H1 (cell line): ENCODE data around the gene RDH12. TPM values are rescaled to one million over a fixed set of nuclear protein-coding genes. Genes with fewer than 3 reads are reported as not detected.

ENCODE experiments used
- CTCF ChIA-PET: fragments of 300-600 bp; sonication (Branson Sonifier 250); formaldehyde crosslinking; loops from one replicate; lab custom pipeline; 2021; ENCODE audit not compliant: partially characterized antibody; lab: Charles Lee
- POLR2A ChIA-PET: fragments of 300-600 bp; sonication (Branson Sonifier 250); formaldehyde crosslinking; loops from one replicate; lab custom pipeline; 2021; ENCODE audit warnings: inconsistent platforms; ENCODE audit not compliant: partially characterized antibody; lab: Charles Lee
- DNase-seq, 2 experiments: peaks; one replicate each; pipeline versions ENCODE4 v3.0.0 to v3.0.0-alpha.2; 2010 to 2022; ENCODE audit warnings: low spot score in 2 of 2, low read depth in 1 of 2, mixed read lengths in 1 of 2
- FAIRE-seq: peaks from 2 replicates; lab custom pipeline; 2011; peaks lifted over from hg19 to GRCh38; lab: Jason Lieb, UNC
- H2AFZ ChIP-seq: 2 replicates; pipeline ENCODE4 v1.8.1; 2012; ENCODE audit warnings: low read length, inconsistent platforms
- H2AK5ac ChIP-seq: 2 replicates; pipeline ENCODE4 v1.6.1; 2013; ENCODE audit warnings: low read depth, low read length
- H2BK120ac ChIP-seq: replicated peaks from 2 replicates; pipeline ENCODE3; 2013; ENCODE audit warnings: low read depth, low read length, inconsistent platforms
- H2BK12ac ChIP-seq: 2 replicates; pipeline ENCODE4 v1.6.1; 2013; ENCODE audit warnings: low read depth, low read length
- H2BK15ac ChIP-seq: 2 replicates; pipeline ENCODE4 v1.6.1; 2013; ENCODE audit warnings: low read length
- H2BK20ac ChIP-seq: 2 replicates; pipeline ENCODE4 v1.6.1; 2013; ENCODE audit warnings: low read length
- H2BK5ac ChIP-seq: 2 replicates; pipeline ENCODE4 v1.6.1; 2013; ENCODE audit warnings: low read depth, low read length
- H3K14ac ChIP-seq: 2 replicates; pipeline ENCODE4 v1.6.1; 2013; ENCODE audit warnings: inconsistent platforms; ENCODE audit not compliant: insufficient read length
- H3K18ac ChIP-seq: 2 replicates; pipeline ENCODE4 v1.6.1; 2013; ENCODE audit warnings: low read length; ENCODE audit errors: extremely low read depth
- H3K23ac ChIP-seq: 2 replicates; pipeline ENCODE4 v1.6.1; 2013; ENCODE audit warnings: inconsistent platforms; ENCODE audit not compliant: insufficient read length
- H3K23me2 ChIP-seq: 2 replicates; pipeline ENCODE4 v1.6.1; 2013; ENCODE audit warnings: low read depth, low read length
- H3K27ac ChIP-seq: 2 replicates; pipeline ENCODE4 v1.6.1; 2011; ENCODE audit warnings: low read depth, low read length, inconsistent platforms
- H3K27me3 ChIP-seq, 4 experiments: replicated peaks in 1 of 4; 1 replicate in 1 of 4; 2 replicates in 3 of 4; pipeline versions ENCODE4 v1.6.1 to v1.8.1; 2011 to 2013; ENCODE audit warnings: low read length in 3 of 4, mild to moderate bottlenecking in 3 of 4, inconsistent platforms in 2 of 4, mixed read lengths in 2 of 4, moderate library complexity in 1 of 4; ENCODE audit not compliant: control insufficient read depth in 3 of 4, insufficient read depth in 3 of 4; ENCODE audit errors: extremely low read depth in 1 of 4
- H3K36me3 ChIP-seq, 4 experiments: 2 replicates each; pipeline versions ENCODE4 v1.6.1 to v1.8.1; 2011 to 2013; ENCODE audit warnings: mild to moderate bottlenecking in 4 of 4, low read length in 3 of 4, moderate library complexity in 2 of 4, control low read depth in 1 of 4, inconsistent platforms in 1 of 4; ENCODE audit not compliant: insufficient read depth in 4 of 4, control insufficient read depth in 2 of 4
- H3K4ac ChIP-seq: replicated peaks from 2 replicates; pipeline ENCODE3; 2013; ENCODE audit warnings: low read length, low read depth, mixed read lengths, inconsistent platforms; ENCODE audit not compliant: insufficient read length
- H3K4me1 ChIP-seq, 4 experiments: replicated peaks in 1 of 4; 1 replicate in 1 of 4; 2 replicates in 3 of 4; pipeline versions ENCODE4 v1.6.1 to v1.8.1; 2011 to 2013; ENCODE audit warnings: low read length in 3 of 4, inconsistent platforms in 2 of 4, mixed read lengths in 1 of 4; ENCODE audit not compliant: insufficient read depth in 4 of 4, control insufficient read depth in 3 of 4
- H3K4me2 ChIP-seq, 2 experiments: 2 replicates each; pipeline versions ENCODE4 v1.6.1 to v1.8.1; 2011 to 2013; ENCODE audit warnings: low read depth in 2 of 2, low read length in 2 of 2, control low read depth in 1 of 2, inconsistent platforms in 1 of 2, mild to moderate bottlenecking in 1 of 2; ENCODE audit not compliant: insufficient read depth in 1 of 2
- H3K4me3 ChIP-seq, 4 experiments: fragments of 200-600, 300-600 bp in 1 of 4; sonication (generic), shearing (Covaris generic), sonication (Bioruptor Twin) in 1 of 4; 2 replicates each; pipeline versions ENCODE4 v1.5.1 to v1.8.1; 2011 to 2016; ENCODE audit warnings: low read length in 4 of 4, low read depth in 3 of 4, control low read depth in 2 of 4, inconsistent platforms in 2 of 4, mild to moderate bottlenecking in 2 of 4, mixed read lengths in 1 of 4, moderate library complexity in 1 of 4; ENCODE audit not compliant: insufficient read depth in 2 of 4; ENCODE audit errors: extremely low read depth in 1 of 4
- H3K56ac ChIP-seq: replicated peaks from 2 replicates; pipeline ENCODE3; 2013; ENCODE audit warnings: low read depth, mild to moderate bottlenecking, mixed read lengths, low read length, inconsistent platforms; ENCODE audit not compliant: insufficient read length
- H3K79me1 ChIP-seq: 2 replicates; pipeline ENCODE4 v1.6.1; 2013; ENCODE audit warnings: low read depth, low read length, control low read depth
- H3K79me2 ChIP-seq, 2 experiments: 2 replicates each; pipeline versions ENCODE4 v1.6.1 to v1.8.1; 2012 to 2013; ENCODE audit warnings: low read length in 2 of 2, mild to moderate bottlenecking in 2 of 2, inconsistent platforms in 1 of 2; ENCODE audit not compliant: insufficient read depth in 2 of 2, control insufficient read depth in 1 of 2
- H3K9ac ChIP-seq, 4 experiments: replicated peaks in 1 of 4; 1 replicate in 1 of 4; 2 replicates in 3 of 4; pipeline versions ENCODE4 v1.6.1 to v1.8.1; 2011 to 2013; ENCODE audit warnings: low read depth in 3 of 4, low read length in 3 of 4, control low read depth in 2 of 4, mild to moderate bottlenecking in 2 of 4, moderate library complexity in 2 of 4, inconsistent platforms in 1 of 4; ENCODE audit errors: extremely low read depth in 1 of 4
- H3K9me3 ChIP-seq, 2 experiments: 2 replicates each; pipeline versions ENCODE4 v1.6.1 to v1.8.1; 2012 to 2013; ENCODE audit warnings: mild to moderate bottlenecking in 2 of 2, moderate library complexity in 2 of 2, control low read depth in 1 of 2, inconsistent platforms in 1 of 2, low read depth in 1 of 2, low read length in 1 of 2, mixed read lengths in 1 of 2; ENCODE audit not compliant: insufficient read depth in 2 of 2
- H4K20me1 ChIP-seq, 2 experiments: replicated peaks in 1 of 2; 2 replicates each; pipeline versions ENCODE3 to v1.8.1; 2011 to 2013; ENCODE audit warnings: inconsistent platforms in 2 of 2, low read length in 2 of 2, mild to moderate bottlenecking in 1 of 2; ENCODE audit not compliant: insufficient read depth in 2 of 2, control insufficient read depth in 1 of 2
- H4K5ac ChIP-seq: 2 replicates; pipeline ENCODE4 v1.6.1; 2013; ENCODE audit warnings: low read length, low read depth, mixed read lengths, inconsistent platforms; ENCODE audit not compliant: insufficient read length
- H4K8ac ChIP-seq: 2 replicates; pipeline ENCODE4 v1.8.0; 2013; ENCODE audit warnings: mild to moderate bottlenecking, moderate library complexity, low read length, inconsistent platforms; ENCODE audit not compliant: insufficient read depth; ENCODE audit errors: extremely low read depth
- H4K91ac ChIP-seq: replicated peaks from 2 replicates; pipeline ENCODE3; 2013; ENCODE audit warnings: low read length, mixed read lengths, inconsistent platforms; ENCODE audit not compliant: insufficient read length
- BACH1 ChIP-seq: IDR thresholded peaks from 2 replicates; pipeline ENCODE4 v1.6.1; 2012; ENCODE audit warnings: low read length, improper control_type of control experiment
- CBX8 ChIP-seq: fragments of 300-800, 300-1000 bp; sonication (generic); IDR thresholded peaks from 2 replicates; pipeline ENCODE4 v1.7.1; 2016; ENCODE audit warnings: low read depth, low read length, borderline replicate concordance
- CHD1 ChIP-seq: IDR thresholded peaks from 2 replicates; pipeline ENCODE4 v1.6.1; 2012; ENCODE audit warnings: low read depth, low read length, improper control_type of control experiment
- CREB1 ChIP-seq: IDR thresholded peaks from 2 replicates; pipeline ENCODE4 v1.6.1; 2012; ENCODE audit warnings: inconsistent platforms
- EGR1 ChIP-seq: IDR thresholded peaks from 2 replicates; pipeline ENCODE4 v1.6.1; 2011; ENCODE audit warnings: low read depth, low read length, borderline replicate concordance
- GABPA ChIP-seq: IDR thresholded peaks from 2 replicates; pipeline ENCODE4 v1.6.1; 2011; ENCODE audit warnings: mild to moderate bottlenecking, low read length, moderate library complexity, borderline replicate concordance; ENCODE audit not compliant: insufficient read depth
- HDAC6 ChIP-seq: IDR thresholded peaks from one replicate; pipeline ENCODE4 v1.7.1; 2012; ENCODE audit warnings: low read depth, mild to moderate bottlenecking, inconsistent platforms, low read length, moderate library complexity
- PHF8 ChIP-seq: fragments of 200-600 bp; sonication (generic); conservative IDR thresholded peaks from 2 replicates; pipeline ENCODE4 v1.7.1; 2012; ENCODE audit warnings: low read depth, mild to moderate bottlenecking, inconsistent platforms, low read length, moderate library complexity
- RNF2 ChIP-seq: fragments of 200-900, 300-1000 bp; sonication (generic); IDR thresholded peaks from 2 replicates; pipeline ENCODE4 v1.7.1; 2016; ENCODE audit warnings: borderline replicate concordance, low read depth, mild to moderate bottlenecking, antibody characterized with exemption, low read length; ENCODE audit not compliant: poor library complexity, severe bottlenecking; ENCODE audit errors: missing control alignments
- TAF7 ChIP-seq: optimal IDR thresholded peaks from 2 replicates; pipeline ENCODE3; 2011; ENCODE audit warnings: low read depth, mild to moderate bottlenecking, inconsistent platforms, low read length, moderate library complexity, borderline replicate concordance
- WGBS, 2 experiments: shearing (Covaris generic) in 1 of 2; methylation state at CpG; one replicate each; pipeline versions ENCODE4 v1.1.6 to v1.1.7; 2013 to 2015; ENCODE audit warnings: low lambda C conversion rate in 2 of 2, mixed read lengths in 2 of 2, inconsistent platforms in 1 of 2, low coverage in 1 of 2, missing lambda C conversion rate in 1 of 2; ENCODE audit not compliant: insufficient replicate concordance in 2 of 2, insufficient coverage in 1 of 2, insufficient read length in 1 of 2; ENCODE audit errors: extremely low coverage in 1 of 2, missing lambda C conversion rate in 1 of 2; 5-methylcytosine and 5-hydroxymethylcytosine counted together
- polyA plus RNA-seq, 7 experiments: library from polyadenylated mRNA; depleted of rRNA in 3 of 7; stranded (reverse) in 5 of 7; unstranded in 2 of 7; fragments of >200 nt in 5 of 7; fragments of 200-250 nt in 2 of 7; gene quantifications; 1 replicate in 5 of 7; 2 replicates in 1 of 7; 4 replicates in 1 of 7; pipeline versions ENCODE4 v1.2.1 to v1.2.3, GENCODE V29; 2011 to 2013; ENCODE audit warnings: missing spikeins in 2 of 7, mixed read lengths in 2 of 7
- total RNA-seq: library from RNA; stranded (reverse); fragmentation: NEBNext Ultra II Directional; extraction: Animal tissue kit (Norgen Biotek cat#: 25700); gene quantifications from 2 replicates; pipeline ENCODE4 v1.2.1, GENCODE V29; 2021
- TF ChIP-seq, protein P1 (sequence below): IDR thresholded peaks from 2 replicates; pipeline ENCODE4 v1.6.1; 2012; ENCODE audit warnings: inconsistent platforms

The RDH12 gene
- total and polyA plus RNA-seq, 2 of the 8 experiments (the other 6 are each of a cell fraction or from before 2014, with no cell fraction given) = 1.2 to 1.5 TPM

DNA sequence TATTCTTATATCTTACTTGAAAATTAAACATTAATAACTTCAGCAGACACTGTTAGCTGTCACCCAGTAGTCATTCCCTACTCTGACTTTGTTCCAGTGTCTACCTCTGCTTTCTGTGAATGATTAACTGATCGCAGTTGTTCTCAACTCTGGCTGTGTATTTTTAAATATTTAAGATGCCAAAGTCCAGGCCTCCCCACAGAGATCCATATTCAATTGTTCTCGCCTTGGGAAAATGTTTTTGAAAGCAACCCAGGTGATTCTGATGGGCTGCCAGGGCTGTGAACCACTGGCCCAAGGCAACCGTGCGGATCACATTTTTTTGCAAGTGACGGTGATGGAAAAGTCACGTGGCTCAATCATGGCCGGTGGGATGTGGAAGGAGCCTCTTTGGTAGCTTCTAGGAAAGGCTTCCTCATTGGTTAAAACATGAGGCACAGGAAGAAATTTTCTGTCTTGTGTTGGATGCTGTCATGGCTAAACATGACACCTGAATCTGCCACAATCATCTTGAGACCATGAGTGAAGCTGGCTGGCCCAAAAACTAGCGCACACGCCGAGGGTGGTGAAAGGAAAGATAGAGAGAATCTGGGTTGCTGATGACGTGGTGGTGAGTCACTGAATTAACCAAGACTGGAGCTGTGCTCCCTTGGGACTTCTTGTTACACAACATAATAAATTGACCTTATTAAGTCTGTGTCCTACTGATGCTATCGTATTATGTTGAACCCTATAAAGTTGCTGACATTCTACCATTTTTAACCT, 37.2 kb downstream of the RDH12 start:
- H3K27me3 ChIP-seq = no peaks in the 10 kb centered on the region
- POLR2A ChIA-PET = interaction anchor here (0.8 to 1.3 kb wide), 3 partner anchors 10 to 78 kb away, joined by 3 to 4 read pairs (median 4); partner anchors contain the start of gene ZFYVE26
- H3K79me1 ChIP-seq = no peaks in the 10 kb centered on the region
- H3K9ac ChIP-seq = no peak overlapping the region
- 85% methylated on average over 12 of the region's 12 CpGs; no CpG with 5 or more reads in 1 of the 2 experiments for WGBS, 2 experiments
- no peak overlapping the region for H2AFZ ChIP-seq
- H4K8ac ChIP-seq = no peak overlapping the region; the same call in 1 of the 2 replicates
- no peak overlapping the region for H3K14ac ChIP-seq
- H2BK120ac ChIP-seq = no peak overlapping the region
- DNase-seq (no peak), FAIRE-seq (no peak)
- H2BK5ac ChIP-seq = no peak overlapping the region
- no peak overlapping the region for H3K18ac ChIP-seq
- no peaks in the 10 kb centered on the region for H3K23me2 ChIP-seq
- H3K4me3 ChIP-seq = no peak overlapping the region
- H4K91ac ChIP-seq = no peak overlapping the region
- no peak overlapping the region for H2BK20ac ChIP-seq
- CTCF ChIA-PET = interaction anchor here (0.6 to 1.2 kb wide), 3 partner anchors 34 to 195 kb away, joined by 3 to 6 read pairs (median 3); no protein-coding TSS in a partner anchor
- H3K23ac ChIP-seq = no peak overlapping the region
- H2BK12ac ChIP-seq = no peak overlapping the region; the same call in 1 of the 2 replicates
- H3K27ac ChIP-seq = no peak overlapping the region
- no peak overlapping the region for H3K56ac ChIP-seq
- no peaks in the 10 kb centered on the region for H3K79me2 ChIP-seq
- H3K4me2 ChIP-seq = no peak overlapping the region
- no peak overlapping the region for H2BK15ac ChIP-seq
- H4K20me1 ChIP-seq = no peaks in the 10 kb centered on the region
- H3K4ac ChIP-seq = no peak overlapping the region
- no peaks in the 10 kb centered on the region for H3K4me1 ChIP-seq
- H3K36me3 ChIP-seq = no peaks in the 10 kb centered on the region
- H2AK5ac ChIP-seq = no peak overlapping the region
- no peaks in the 10 kb centered on the region for H3K9me3 ChIP-seq
- H4K5ac ChIP-seq = no peak overlapping the region
- TF ChIP-seq PHF8 (no peak), TAF7 (no peak), CBX8 (no peak), BACH1 (no peak), CHD1 (no peak), CREB1 (no peak), RNF2 (no peak), EGR1 (no peak), HDAC6 (no peak), GABPA (no peak)
- TF ChIP-seq, protein P1, sequence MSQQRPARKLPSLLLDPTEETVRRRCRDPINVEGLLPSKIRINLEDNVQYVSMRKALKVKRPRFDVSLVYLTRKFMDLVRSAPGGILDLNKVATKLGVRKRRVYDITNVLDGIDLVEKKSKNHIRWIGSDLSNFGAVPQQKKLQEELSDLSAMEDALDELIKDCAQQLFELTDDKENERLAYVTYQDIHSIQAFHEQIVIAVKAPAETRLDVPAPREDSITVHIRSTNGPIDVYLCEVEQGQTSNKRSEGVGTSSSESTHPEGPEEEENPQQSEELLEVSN = no peak
